ENCODE measurements around the gene TNFRSF21.
A peak's percentile ranks its signal among the peaks of the same experiment; 100 is the strongest.
"Not testable (repeated sequence)": the region's sequence is repeated elsewhere in the genome, so short reads cannot be mapped to it uniquely, and the experiment has no call there.

Gene TNFRSF21

GRCh38 chr6:47239546-47239945 is 70.2 kb downstream of the TNFRSF21 start:
- Histone ChIP-seq H3K36me3 (ENCODE audit: control insufficient read depth, insufficient read depth, low read length) (peaks cover 4% of the 10 kb centered on the region), H3K27me3 (ENCODE audit: control insufficient read depth, insufficient read depth, low read length) (no peaks in the 10 kb centered on the region), H3K4me3 (ENCODE audit: low read depth, low read length) (no peak overlapping the region), H3K9me3 (ENCODE audit: control insufficient read depth, insufficient read depth, low read depth, low read length) (no peaks in the 10 kb centered on the region), H3K9ac (ENCODE audit: low read length) (no peak overlapping the region), H3K27ac (ENCODE audit: low read depth, low read length) (no peak overlapping the region), H3K4me1 (ENCODE audit: control insufficient read depth, insufficient read depth, low read length) (peaks cover 42% of the 10 kb centered on the region)

- Histone ChIP-seq H3K9me3 (ENCODE audit: control insufficient read depth, insufficient read depth, low read depth, low read length) (no peaks in the 10 kb centered on the region), H3K9ac (ENCODE audit: low read length) (no peak overlapping the region), H3K36me3 (ENCODE audit: control insufficient read depth, insufficient read depth, low read length) (peaks cover 13% of the 10 kb centered on the region), H3K4me1 (ENCODE audit: control insufficient read depth, insufficient read depth, low read length) (peaks cover 50% of the 10 kb centered on the region), H3K27ac (ENCODE audit: low read depth, low read length) (no peak overlapping the region), H3K4me3 (ENCODE audit: low read depth, low read length) (no peak overlapping the region), H3K27me3 (ENCODE audit: control insufficient read depth, insufficient read depth, low read length) (no peaks in the 10 kb centered on the region)
These were observed 71.2 kb downstream of the TNFRSF21 start for GRCh38 chr6:47238456-47238995.

GRCh38 chr6:47237196-47237595 is 72.5 kb downstream of the TNFRSF21 start:
- no peaks in the 10 kb centered on the region for H3K9me3 ChIP-seq (ENCODE audit: control insufficient read depth, insufficient read depth, low read depth, low read length)
- no peak overlapping the region for H3K9ac ChIP-seq (ENCODE audit: low read length)
- H3K27ac ChIP-seq (ENCODE audit: low read depth, low read length) = no peak overlapping the region
- H3K27me3 ChIP-seq (ENCODE audit: control insufficient read depth, insufficient read depth, low read length) = no peaks in the 10 kb centered on the region
- peaks cover 25% of the 10 kb centered on the region for H3K36me3 ChIP-seq (ENCODE audit: control insufficient read depth, insufficient read depth, low read length)
- H3K4me3 ChIP-seq (ENCODE audit: low read depth, low read length) = no peak overlapping the region
- H3K4me1 ChIP-seq (ENCODE audit: control insufficient read depth, insufficient read depth, low read length) = peaks cover 41% of the 10 kb centered on the region; the same call in 1 of the 2 replicates

- Histone ChIP-seq H3K9me3 (ENCODE audit: control insufficient read depth, insufficient read depth, low read depth, low read length) (no peaks in the 10 kb centered on the region), H3K36me3 (ENCODE audit: control insufficient read depth, insufficient read depth, low read length) (peaks cover 34% of the 10 kb centered on the region), H3K27me3 (ENCODE audit: control insufficient read depth, insufficient read depth, low read length) (no peaks in the 10 kb centered on the region), H3K27ac (ENCODE audit: low read depth, low read length) (no peak overlapping the region), H3K4me1 (ENCODE audit: control insufficient read depth, insufficient read depth, low read length) (peaks cover 38% of the 10 kb centered on the region; the same call in 1 of the 2 replicates), H3K9ac (ENCODE audit: low read length) (no peak overlapping the region), H3K4me3 (ENCODE audit: low read depth, low read length) (no peak overlapping the region)
These were observed 73.5 kb downstream of the TNFRSF21 start for GRCh38 chr6:47235964-47236760.

GRCh38 chr6:47235421-47235820 is 74.3 kb downstream of the TNFRSF21 start:
- Histone ChIP-seq H3K27me3 (ENCODE audit: control insufficient read depth, insufficient read depth, low read length) (no peaks in the 10 kb centered on the region), H3K9me3 (ENCODE audit: control insufficient read depth, insufficient read depth, low read depth, low read length) (no peaks in the 10 kb centered on the region), H3K27ac (ENCODE audit: low read depth, low read length) (no peak overlapping the region), H3K4me3 (ENCODE audit: low read depth, low read length) (no peak overlapping the region), H3K36me3 (ENCODE audit: control insufficient read depth, insufficient read depth, low read length) (peaks cover 39% of the 10 kb centered on the region), H3K9ac (ENCODE audit: low read length) (no peak overlapping the region), H3K4me1 (ENCODE audit: control insufficient read depth, insufficient read depth, low read length) (peaks cover 46% of the 10 kb centered on the region; the same call in 1 of the 2 replicates)

GRCh38 chr6:47234266-47234933 is 75.3 kb downstream of the TNFRSF21 start:
- H3K9me3 ChIP-seq (ENCODE audit: control insufficient read depth, insufficient read depth, low read depth, low read length) = no peaks in the 10 kb centered on the region
- H3K27me3 ChIP-seq (ENCODE audit: control insufficient read depth, insufficient read depth, low read length) = no peaks in the 10 kb centered on the region
- peaks cover 43% of the 10 kb centered on the region for H3K36me3 ChIP-seq (ENCODE audit: control insufficient read depth, insufficient read depth, low read length)
- H3K4me1 ChIP-seq (ENCODE audit: control insufficient read depth, insufficient read depth, low read length) = peaks cover 56% of the 10 kb centered on the region
- no peak overlapping the region for H3K9ac ChIP-seq (ENCODE audit: low read length)
- H3K4me3 ChIP-seq (ENCODE audit: low read depth, low read length) = no peak overlapping the region
- H3K27ac ChIP-seq (ENCODE audit: low read depth, low read length) = no peak overlapping the region

GRCh38 chr6:47231151-47231550 is 78.6 kb downstream of the TNFRSF21 start:
- Histone ChIP-seq H3K27ac (ENCODE audit: low read depth, low read length) (no peak overlapping the region), H3K4me3 (ENCODE audit: low read depth, low read length) (no peak overlapping the region), H3K9ac (ENCODE audit: low read length) (no peak overlapping the region), H3K36me3 (ENCODE audit: control insufficient read depth, insufficient read depth, low read length) (peaks cover 41% of the 10 kb centered on the region), H3K27me3 (ENCODE audit: control insufficient read depth, insufficient read depth, low read length) (no peaks in the 10 kb centered on the region), H3K4me1 (ENCODE audit: control insufficient read depth, insufficient read depth, low read length) (peaks cover 44% of the 10 kb centered on the region), H3K9me3 (ENCODE audit: control insufficient read depth, insufficient read depth, low read depth, low read length) (peaks cover 2% of the 10 kb centered on the region; the same call in 1 of the 2 replicates)

- Histone ChIP-seq H3K9me3 (ENCODE audit: control insufficient read depth, insufficient read depth, low read depth, low read length) (peaks cover 2% of the 10 kb centered on the region; the same call in 1 of the 2 replicates), H3K27ac (ENCODE audit: low read depth, low read length) (no peak overlapping the region), H3K4me3 (ENCODE audit: low read depth, low read length) (no peak overlapping the region), H3K36me3 (ENCODE audit: control insufficient read depth, insufficient read depth, low read length) (peaks cover 41% of the 10 kb centered on the region), H3K4me1 (ENCODE audit: control insufficient read depth, insufficient read depth, low read length) (peaks cover 39% of the 10 kb centered on the region), H3K9ac (ENCODE audit: low read length) (no peak overlapping the region), H3K27me3 (ENCODE audit: control insufficient read depth, insufficient read depth, low read length) (no peaks in the 10 kb centered on the region)
These were observed 79.1 kb downstream of the TNFRSF21 start for GRCh38 chr6:47230579-47230978.

GRCh38 chr6:47229255-47229654 is 80.5 kb downstream of the TNFRSF21 start:
- no peaks in the 10 kb centered on the region for H3K27me3 ChIP-seq (ENCODE audit: control insufficient read depth, insufficient read depth, low read length)
- peaks cover 37% of the 10 kb centered on the region for H3K36me3 ChIP-seq (ENCODE audit: control insufficient read depth, insufficient read depth, low read length)
- H3K27ac ChIP-seq (ENCODE audit: low read depth, low read length) = 0 out of 2 replicates have a peak overlapping the region, but pooled peaks have one; percentile 35
- peaks cover 30% of the 10 kb centered on the region for H3K4me1 ChIP-seq (ENCODE audit: control insufficient read depth, insufficient read depth, low read length)
- H3K9me3 ChIP-seq (ENCODE audit: control insufficient read depth, insufficient read depth, low read depth, low read length) = peaks cover 2% of the 10 kb centered on the region; the same call in 1 of the 2 replicates
- H3K4me3 ChIP-seq (ENCODE audit: low read depth, low read length) = no peak overlapping the region
- no peak overlapping the region for H3K9ac ChIP-seq (ENCODE audit: low read length)

- not testable (repeated sequence) for H3K4me3 ChIP-seq (ENCODE audit: low read depth, low read length); H3K9me3 ChIP-seq (ENCODE audit: control insufficient read depth, insufficient read depth, low read depth, low read length)
- peaks cover 25% of the 10 kb centered on the region for H3K4me1 ChIP-seq (ENCODE audit: control insufficient read depth, insufficient read depth, low read length)
These were observed 81.6 kb downstream of the TNFRSF21 start for GRCh38 chr6:47228093-47228492.

GRCh38 chr6:47223251-47223650 is 86.5 kb downstream of the TNFRSF21 start:
- not testable (repeated sequence) for H3K36me3 ChIP-seq (ENCODE audit: control insufficient read depth, insufficient read depth, low read length); H3K9me3 ChIP-seq (ENCODE audit: control insufficient read depth, insufficient read depth, low read depth, low read length); H3K4me1 ChIP-seq (ENCODE audit: control insufficient read depth, insufficient read depth, low read length); H3K9ac ChIP-seq (ENCODE audit: low read length); H3K27me3 ChIP-seq (ENCODE audit: control insufficient read depth, insufficient read depth, low read length); H3K4me3 ChIP-seq (ENCODE audit: low read depth, low read length); H3K27ac ChIP-seq (ENCODE audit: low read depth, low read length)

More at GRCh38 chr6:47228093-47228492, 81.6 kb downstream of the TNFRSF21 start:
- not testable (repeated sequence) for H3K27ac ChIP-seq (ENCODE audit: low read depth, low read length); H3K9ac ChIP-seq (ENCODE audit: low read length); H3K27me3 ChIP-seq (ENCODE audit: control insufficient read depth, insufficient read depth, low read length)
- H3K36me3 ChIP-seq (ENCODE audit: control insufficient read depth, insufficient read depth, low read length) = peaks cover 28% of the 10 kb centered on the region
